Left ventricle myocardium inferior (tissue), 1 donor: ENCODE results near the gene RRP9. TPM values are rescaled to one million over a fixed set of nuclear protein-coding genes. Genes with fewer than 3 reads are reported as not detected.

Source experiments
- DNase-seq: peaks from one replicate; pipeline ENCODE4 v3.0.0-alpha.2; 2020
- H3K27ac ChIP-seq: fragments of 200-600 bp; replicated peaks from 2 replicates; pipeline ENCODE4 v1.8.0; 2021
- H3K27me3 ChIP-seq: fragments of 200-600 bp; 2 replicates; pipeline ENCODE4 v1.8.0; 2021; ENCODE audit warnings: low read depth
- H3K36me3 ChIP-seq: fragments of 200-600 bp; 2 replicates; pipeline ENCODE4 v1.8.0; 2021
- H3K4me1 ChIP-seq: fragments of 200-600 bp; 2 replicates; pipeline ENCODE4 v1.8.0; 2021
- H3K4me3 ChIP-seq: fragments of 200-600 bp; 2 replicates; pipeline ENCODE4 v1.8.0; 2021; ENCODE audit warnings: mild to moderate bottlenecking, moderate library complexity
- H3K9me3 ChIP-seq: fragments of 200-600 bp; replicated peaks from 2 replicates; pipeline ENCODE4 v1.8.0; 2021
- intact Hi-C: fragments of 100-400 bp; cut with micrococcal nuclease; formaldehyde crosslinking; loops from one replicate; pipeline ENCODE4 v1.11.0; 2022
- total RNA-seq: library from RNA; stranded (reverse); fragmentation: NEBNext Ultra II Directional; extraction: Animal tissue kit (Norgen Biotek cat#: 25700); gene quantifications from one replicate; pipeline ENCODE4 v1.2.1, GENCODE V29; 2021
- TF ChIP-seq, protein P1 (sequence below): fragments of 200-600 bp; IDR thresholded peaks from 2 replicates; pipeline ENCODE4 v1.8.0; 2021; ENCODE audit warnings: antibody characterized with exemption, mild to moderate bottlenecking, borderline replicate concordance
- donor health status: DM: no; HTN: yes; CAD: no; lungs with severe emphysema.

RRP9 gene
- total RNA-seq, 1 donor from 2014 or later = 8.6 TPM

DNA sequence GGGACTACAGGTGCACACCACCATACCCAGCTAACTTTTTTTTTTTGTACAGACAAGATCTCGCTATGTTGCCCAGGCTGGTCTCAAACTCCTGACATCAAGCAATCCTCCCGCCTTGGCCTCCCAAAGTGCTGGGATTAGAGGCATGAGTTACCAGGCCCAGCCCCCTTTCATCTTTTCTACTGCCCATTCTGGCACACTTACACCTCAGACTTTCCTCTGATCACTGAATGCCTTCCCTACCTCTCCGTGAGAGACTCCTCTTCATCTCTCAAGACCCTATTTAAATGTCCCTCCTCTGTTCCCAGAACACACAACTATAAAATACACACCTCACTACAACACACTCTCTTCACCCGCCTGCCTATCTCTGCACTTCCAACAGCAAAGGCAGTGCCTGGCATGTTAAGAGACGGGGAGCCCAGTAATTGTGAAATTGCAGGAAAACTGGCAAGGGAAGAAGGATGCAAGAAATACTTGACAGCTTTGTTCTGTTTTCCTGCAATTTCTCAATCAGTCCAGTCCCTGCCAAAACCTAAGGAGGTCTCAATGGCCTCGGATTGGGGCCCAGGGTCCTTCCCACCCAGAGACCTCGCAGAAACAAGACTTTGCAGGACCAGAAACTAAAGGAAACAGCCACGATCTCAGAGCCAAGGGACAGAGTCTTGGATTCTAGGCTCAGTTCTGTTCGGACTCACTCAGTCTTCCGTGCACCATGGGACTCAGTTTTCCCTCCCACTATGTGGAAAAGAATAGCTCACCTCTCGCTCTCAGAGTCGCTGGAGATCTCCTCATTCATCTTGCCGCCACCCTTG lies 849 bp downstream of the RRP9 start:
- peak overlapping the region; percentile 82 for H3K4me3 ChIP-seq
- H3K27ac ChIP-seq = peak overlapping the region; percentile 74
- DNase-seq = no peak
- TF ChIP-seq, protein P1, sequence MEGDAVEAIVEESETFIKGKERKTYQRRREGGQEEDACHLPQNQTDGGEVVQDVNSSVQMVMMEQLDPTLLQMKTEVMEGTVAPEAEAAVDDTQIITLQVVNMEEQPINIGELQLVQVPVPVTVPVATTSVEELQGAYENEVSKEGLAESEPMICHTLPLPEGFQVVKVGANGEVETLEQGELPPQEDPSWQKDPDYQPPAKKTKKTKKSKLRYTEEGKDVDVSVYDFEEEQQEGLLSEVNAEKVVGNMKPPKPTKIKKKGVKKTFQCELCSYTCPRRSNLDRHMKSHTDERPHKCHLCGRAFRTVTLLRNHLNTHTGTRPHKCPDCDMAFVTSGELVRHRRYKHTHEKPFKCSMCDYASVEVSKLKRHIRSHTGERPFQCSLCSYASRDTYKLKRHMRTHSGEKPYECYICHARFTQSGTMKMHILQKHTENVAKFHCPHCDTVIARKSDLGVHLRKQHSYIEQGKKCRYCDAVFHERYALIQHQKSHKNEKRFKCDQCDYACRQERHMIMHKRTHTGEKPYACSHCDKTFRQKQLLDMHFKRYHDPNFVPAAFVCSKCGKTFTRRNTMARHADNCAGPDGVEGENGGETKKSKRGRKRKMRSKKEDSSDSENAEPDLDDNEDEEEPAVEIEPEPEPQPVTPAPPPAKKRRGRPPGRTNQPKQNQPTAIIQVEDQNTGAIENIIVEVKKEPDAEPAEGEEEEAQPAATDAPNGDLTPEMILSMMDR = no peak
- H3K4me1 ChIP-seq = peaks cover 36% of the 10 kb centered on the region
- no peaks in the 10 kb centered on the region for H3K27me3 ChIP-seq
- peaks cover 51% of the 10 kb centered on the region for H3K36me3 ChIP-seq
- H3K9me3 ChIP-seq = no peaks in the 10 kb centered on the region
- intact Hi-C loops = no loop called here

DNA sequence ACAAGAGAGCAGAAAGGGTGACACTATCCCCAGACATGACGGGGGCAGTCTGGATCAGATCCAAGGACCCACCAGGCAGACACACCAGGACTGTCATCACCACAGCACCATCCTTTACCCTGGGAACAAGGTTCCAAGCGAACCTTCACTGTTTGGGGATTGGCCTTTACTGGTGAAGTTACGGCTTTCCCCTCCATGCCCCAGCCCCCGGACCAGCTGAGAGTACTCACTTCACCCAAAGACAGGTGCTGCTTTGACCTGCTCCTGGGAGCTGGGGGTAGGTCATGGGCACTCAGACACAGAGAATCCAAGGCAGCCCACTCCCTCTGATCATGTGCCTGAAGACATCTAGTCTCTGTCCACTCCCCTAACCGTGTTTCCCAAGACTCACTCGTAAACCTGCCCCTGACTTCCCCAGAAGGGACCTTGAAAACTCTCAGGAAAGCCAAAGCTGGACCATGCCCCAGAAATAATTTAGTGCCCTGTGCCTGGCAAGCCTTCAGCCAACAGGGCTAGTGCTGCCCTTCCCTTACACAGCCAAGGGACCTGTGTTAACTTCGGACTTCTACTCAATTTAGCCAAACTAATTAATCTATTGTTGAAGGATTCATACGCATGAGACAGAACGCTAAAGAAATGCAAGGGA lies 2.8 kb downstream of the RRP9 start:
- peaks cover 54% of the 10 kb centered on the region for H3K36me3 ChIP-seq

DNA sequence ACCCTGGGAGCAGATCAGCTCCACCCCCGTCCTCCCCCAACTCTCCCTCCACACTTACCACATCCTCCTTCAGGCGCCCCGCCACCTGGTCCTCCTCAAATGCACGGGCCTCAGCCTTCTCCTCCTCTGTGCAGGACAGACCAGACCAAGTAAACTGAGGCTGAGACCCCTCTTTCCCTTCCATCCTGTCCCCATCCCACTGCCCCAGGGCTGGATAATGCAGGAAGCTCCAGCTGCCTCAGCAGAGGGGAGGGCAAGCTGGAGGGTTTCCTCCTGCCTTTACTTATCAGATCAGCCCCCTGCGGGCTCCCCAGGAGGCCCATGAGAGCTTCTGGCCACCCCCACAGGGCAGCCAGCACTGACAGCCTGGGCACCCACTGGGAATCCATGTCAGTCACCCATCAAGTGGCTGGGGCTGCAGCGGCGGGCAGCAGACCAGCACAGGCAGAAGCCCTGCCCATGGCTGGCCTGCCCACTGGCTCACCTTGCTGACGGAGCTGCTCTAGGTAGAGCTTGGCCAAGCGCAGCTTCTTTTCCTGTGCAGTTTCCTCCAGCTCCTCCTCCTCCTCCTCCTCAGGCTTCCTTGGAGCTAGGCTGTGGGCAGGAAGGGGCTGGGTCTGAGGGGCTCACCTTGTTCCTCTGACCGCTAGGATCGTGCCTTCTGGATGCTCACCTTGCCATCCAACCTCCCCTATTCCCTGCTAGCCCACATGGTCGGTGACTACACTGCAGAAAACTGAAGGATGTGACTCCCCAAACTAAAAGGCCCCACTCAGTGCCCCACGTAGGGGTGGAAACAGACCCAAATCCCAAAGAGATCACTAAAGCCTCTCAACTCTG lies 3.9 kb downstream of the RRP9 start:
- intact Hi-C loops = no loop called here
- Histone ChIP-seq H3K27me3 (no peaks in the 10 kb centered on the region), H3K4me3 (no peak overlapping the region), H3K4me1 (peaks cover 26% of the 10 kb centered on the region), H3K27ac (no peak overlapping the region), H3K36me3 (peaks cover 64% of the 10 kb centered on the region), H3K9me3 (no peaks in the 10 kb centered on the region)
- DNase-seq = no peak
- TF ChIP-seq, protein P1 = no peak

More for the DNA sequence above, 2.8 kb downstream of the RRP9 start:
- DNase-seq = no peak
- H3K9me3 ChIP-seq = no peaks in the 10 kb centered on the region
- no peaks in the 10 kb centered on the region for H3K27me3 ChIP-seq
- TF ChIP-seq, protein P1 = no peak
- no peak overlapping the region for H3K27ac ChIP-seq
- H3K4me1 ChIP-seq = peaks cover 36% of the 10 kb centered on the region
- intact Hi-C loops = no loop called here
- no peak overlapping the region for H3K4me3 ChIP-seq

DNA sequence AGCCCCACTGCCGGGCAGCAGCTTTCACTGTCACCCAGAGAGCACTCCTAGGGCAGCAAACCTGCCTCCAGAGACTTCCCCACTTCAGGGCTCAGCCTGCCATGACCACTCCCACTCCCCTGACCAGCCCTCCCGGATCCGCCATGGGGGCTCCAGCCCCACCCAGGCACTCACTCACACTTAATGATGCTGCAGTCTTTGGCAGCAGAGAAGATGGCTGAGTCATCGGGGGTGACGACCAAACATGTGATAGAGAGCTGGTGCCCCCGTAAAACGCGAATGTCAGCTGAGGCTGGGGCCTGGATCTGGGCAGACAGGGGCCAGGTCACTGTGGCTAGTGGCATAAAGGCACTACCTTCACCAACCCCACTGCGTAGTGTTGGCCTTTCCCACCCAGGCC lies 4.7 kb downstream of the RRP9 start:
- H3K27ac ChIP-seq = no peak overlapping the region
- no peaks in the 10 kb centered on the region for H3K27me3 ChIP-seq
- peaks cover 69% of the 10 kb centered on the region for H3K36me3 ChIP-seq
- no peaks in the 10 kb centered on the region for H3K9me3 ChIP-seq
- DNase-seq = no peak
- intact Hi-C loops = no loop called here
- H3K4me1 ChIP-seq = peaks cover 20% of the 10 kb centered on the region
- TF ChIP-seq, protein P1 = no peak
- no peak overlapping the region for H3K4me3 ChIP-seq
